Skeletal muscle satellite cell (primary cell): ENCODE measurements around the gene NFATC2.
"Not testable (repeated sequence)": the region's sequence is repeated elsewhere in the genome, so short reads cannot be mapped to it uniquely, and the experiment has no call there.

Source experiments
- H3K27me3 ChIP-seq: 2 replicates; pipeline ENCODE4 v1.7.0; 2013; ENCODE audit warnings: low read length; ENCODE audit not compliant: control insufficient read depth, insufficient read depth
- H3K36me3 ChIP-seq: 2 replicates; pipeline ENCODE4 v1.7.0; 2013; ENCODE audit warnings: mild to moderate bottlenecking, control low read depth, low read length; ENCODE audit not compliant: insufficient read depth
- H3K4me1 ChIP-seq: 2 replicates; pipeline ENCODE4 v1.7.0; 2013; ENCODE audit warnings: low read length; ENCODE audit not compliant: control insufficient read depth, insufficient read depth
- H3K4me2 ChIP-seq: 2 replicates; pipeline ENCODE4 v1.7.0; 2013; ENCODE audit warnings: mild to moderate bottlenecking, low read length
- H3K4me3 ChIP-seq: 2 replicates; pipeline ENCODE4 v1.7.0; 2013; ENCODE audit warnings: low read length
- H3K9ac ChIP-seq: 2 replicates; pipeline ENCODE4 v1.7.0; 2013; ENCODE audit warnings: mild to moderate bottlenecking, low read depth, low read length, moderate library complexity
- H3K9me3 ChIP-seq: replicated peaks from 2 replicates; pipeline ENCODE4 v1.7.0; 2013; ENCODE audit warnings: mild to moderate bottlenecking, control low read depth, low read length

The NFATC2 gene

GRCh38 chr20:51488331-51488730 is 54.2 kb downstream of the NFATC2 start:
- Histone ChIP-seq H3K27me3 (peaks cover 24% of the 10 kb centered on the region), H3K4me1 (no peaks in the 10 kb centered on the region), H3K9me3 (no peaks in the 10 kb centered on the region), H3K4me2 (no peak overlapping the region), H3K9ac (no peak overlapping the region), H3K4me3 (no peak overlapping the region), H3K36me3 (no peaks in the 10 kb centered on the region)

- H3K27me3 ChIP-seq, result peaks cover 22% of the 10 kb centered on the region
- peak overlapping the region; percentile 37 for H3K4me2 ChIP-seq
- no peak overlapping the region for H3K4me3 ChIP-seq
- no peaks in the 10 kb centered on the region for H3K36me3 ChIP-seq
- no peak overlapping the region for H3K9ac ChIP-seq
- H3K4me1 ChIP-seq, result no peaks in the 10 kb centered on the region
- no peaks in the 10 kb centered on the region for H3K9me3 ChIP-seq
These were observed 54.8 kb downstream of the NFATC2 start for GRCh38 chr20:51487565-51488268.

- H3K9ac ChIP-seq, result no peak overlapping the region
These were observed 55.4 kb downstream of the NFATC2 start for GRCh38 chr20:51487076-51487475.

GRCh38 chr20:51486197-51487005 is 56.1 kb downstream of the NFATC2 start:
- no peaks in the 10 kb centered on the region for H3K36me3 ChIP-seq
- H3K4me3 ChIP-seq, result no peak overlapping the region
- no peaks in the 10 kb centered on the region for H3K4me1 ChIP-seq

More at GRCh38 chr20:51487076-51487475, 55.4 kb downstream of the NFATC2 start:
- no peaks in the 10 kb centered on the region for H3K4me1 ChIP-seq
- H3K4me3 ChIP-seq, result no peak overlapping the region
- H3K36me3 ChIP-seq, result no peaks in the 10 kb centered on the region
- H3K4me2 ChIP-seq, result peak overlapping the region; percentile 61
- no peaks in the 10 kb centered on the region for H3K9me3 ChIP-seq
- peaks cover 23% of the 10 kb centered on the region for H3K27me3 ChIP-seq

GRCh38 chr20:51484831-51485230 is 57.7 kb downstream of the NFATC2 start:
- Histone ChIP-seq H3K4me2 (no peak overlapping the region), H3K36me3 (no peaks in the 10 kb centered on the region), H3K4me1 (no peaks in the 10 kb centered on the region), H3K4me3 (no peak overlapping the region), H3K9me3 (no peaks in the 10 kb centered on the region), H3K9ac (no peak overlapping the region), H3K27me3 (peaks cover 31% of the 10 kb centered on the region)

More at GRCh38 chr20:51486197-51487005, 56.1 kb downstream of the NFATC2 start:
- Histone ChIP-seq H3K4me2 (peak overlapping the region; percentile 61), H3K9me3 (no peaks in the 10 kb centered on the region), H3K27me3 (peaks cover 30% of the 10 kb centered on the region), H3K9ac (no peak overlapping the region)

- Histone ChIP-seq H3K4me1 (no peaks in the 10 kb centered on the region), H3K36me3 (no peaks in the 10 kb centered on the region), H3K27me3 (peaks cover 31% of the 10 kb centered on the region), H3K4me3 (no peak overlapping the region), H3K9ac (no peak overlapping the region), H3K9me3 (no peaks in the 10 kb centered on the region), H3K4me2 (no peak overlapping the region)
These were observed 58.2 kb downstream of the NFATC2 start for GRCh38 chr20:51484141-51484815.

GRCh38 chr20:51482836-51483473 is 59.6 kb downstream of the NFATC2 start:
- Histone ChIP-seq H3K4me2 (no peak overlapping the region), H3K36me3 (no peaks in the 10 kb centered on the region), H3K9me3 (no peaks in the 10 kb centered on the region), H3K4me1 (no peaks in the 10 kb centered on the region), H3K4me3 (no peak overlapping the region), H3K27me3 (peaks cover 31% of the 10 kb centered on the region), H3K9ac (no peak overlapping the region)

- Histone ChIP-seq H3K4me3 (no peak overlapping the region), H3K36me3 (no peaks in the 10 kb centered on the region), H3K4me1 (no peaks in the 10 kb centered on the region), H3K4me2 (no peak overlapping the region), H3K9ac (no peak overlapping the region), H3K27me3 (peaks cover 31% of the 10 kb centered on the region), H3K9me3 (no peaks in the 10 kb centered on the region)
These were observed 61.1 kb downstream of the NFATC2 start for GRCh38 chr20:51481341-51481914.

- no peaks in the 10 kb centered on the region for H3K36me3 ChIP-seq
- H3K9me3 ChIP-seq, result no peaks in the 10 kb centered on the region
- no peaks in the 10 kb centered on the region for H3K4me1 ChIP-seq
- H3K9ac ChIP-seq, result no peak overlapping the region
- H3K4me3 ChIP-seq, result no peak overlapping the region
- no peak overlapping the region for H3K4me2 ChIP-seq
- peaks cover 31% of the 10 kb centered on the region for H3K27me3 ChIP-seq
These were observed 61.8 kb downstream of the NFATC2 start for GRCh38 chr20:51480507-51481270.

GRCh38 chr20:51476106-51476505 is 66.4 kb downstream of the NFATC2 start:
- H3K4me2 ChIP-seq, H3K9ac ChIP-seq, H3K4me3 ChIP-seq, H3K9me3 ChIP-seq, H3K36me3 ChIP-seq, H3K4me1 ChIP-seq: not testable (repeated sequence)
- peaks cover 35% of the 10 kb centered on the region for H3K27me3 ChIP-seq
